Measurements from ENCODE around the gene TBC1D16.
A peak's percentile ranks its signal among the peaks of the same experiment; 100 is the strongest.

TBC1D16 gene

GRCh38 chr17:80036715-80037477, 1.2 kb upstream of the TBC1D16 start:
- ChIA-PET CTCF (interaction anchor here (1.0 kb wide), 1 partner anchor 49 kb away, joined by 3 read pairs; no protein-coding TSS in a partner anchor), POLR2A (no interaction called here)
- peak overlapping the region; percentile 46 to 83 for H3K27ac ChIP-seq (ENCODE audit: insufficient read depth in 1 of 2, low read depth in 1 of 2, low read length in 2 of 2, poor library complexity in 1 of 2, severe bottlenecking in 2 of 2)
- no peaks in the 10 kb centered on the region for H3K9me3 ChIP-seq (ENCODE audit: control extremely low read depth in 1 of 5, control insufficient read depth in 4 of 5, insufficient read depth in 2 of 5, low read depth in 1 of 5, low read length in 4 of 5)
- WGBS (ENCODE audit: insufficient coverage), result 1% methylated on average over 43 of the region's 52 CpGs
- H3K4me3 ChIP-seq (ENCODE audit: control insufficient read depth in 1 of 7, extremely low read depth in 1 of 7, insufficient read depth in 4 of 7, low read depth in 2 of 7, low read length in 6 of 7), result peak overlapping the region; percentile 50 to 90 (median 72)
- peaks cover 0 to 24% (median 22%) of the 10 kb centered on the region in 4 experiments for H3K4me1 ChIP-seq (ENCODE audit: control extremely low read depth in 1 of 4, control insufficient read depth in 4 of 4, insufficient read depth in 4 of 4, low read length in 3 of 4)
- no peaks in the 10 kb centered on the region for H3K36me3 ChIP-seq (ENCODE audit: control insufficient read depth in 4 of 4, insufficient read depth in 4 of 4, low read length in 3 of 4)
- DNase-seq, result peak; percentile 22 to 57 (median 42)
- H3K27me3 ChIP-seq (replicated peaks in 2 of 5; ENCODE audit: control insufficient read depth in 4 of 5, insufficient read depth in 5 of 5, low read length in 4 of 5), result peaks cover 0 to 10% (median 2%) of the 10 kb centered on the region in 5 experiments

DNA sequence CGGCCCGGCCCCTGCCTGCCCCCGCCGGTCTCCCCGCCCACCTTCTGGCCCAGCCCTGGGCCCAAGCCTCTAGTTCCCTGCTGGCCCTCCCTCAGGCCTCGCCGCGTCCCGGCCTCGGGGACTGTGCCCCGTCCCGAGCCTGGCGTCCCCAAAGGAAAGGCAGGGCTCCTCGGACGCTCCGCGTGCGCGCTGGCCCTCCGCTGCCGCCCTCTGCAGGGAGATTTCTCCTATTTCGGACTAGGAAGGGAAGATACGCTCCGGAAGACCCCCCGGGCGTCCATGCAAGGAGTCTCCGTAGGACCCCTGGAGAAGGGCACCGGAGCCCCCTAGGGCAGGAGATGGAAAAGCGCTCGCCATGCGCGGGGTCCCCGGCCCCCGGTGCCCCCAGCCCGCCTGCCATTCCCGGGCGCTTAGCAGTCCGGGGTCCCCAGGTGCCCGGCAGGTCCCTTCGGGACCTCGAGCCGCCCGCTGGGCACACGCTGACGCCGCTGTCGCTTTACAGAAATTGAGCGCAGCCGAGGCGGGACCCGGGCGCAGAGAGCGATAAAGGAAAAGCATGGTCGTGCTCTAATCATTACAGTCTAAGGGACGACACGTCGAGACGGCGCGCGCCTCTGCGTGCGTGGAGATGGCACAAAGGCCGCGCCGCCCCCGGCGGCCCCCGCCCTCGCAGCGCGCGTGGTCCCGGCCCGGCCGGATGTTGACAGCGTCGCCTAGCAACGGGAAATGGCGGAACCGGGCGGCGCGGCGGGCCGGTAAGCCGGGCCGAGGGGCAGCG, 454 bp upstream of the TBC1D16 start, which contains the start of gene CCDC40:
Gene CCDC40 (plus strand): TSS at position 706 of the 778 bp plus-strand sequence. CDS start 21 bp downstream, at position 727.
- Histone ChIP-seq H3K36me3 (ENCODE audit: control insufficient read depth in 4 of 4, insufficient read depth in 4 of 4, low read length in 3 of 4) (no peaks in the 10 kb centered on the region), H3K27me3 (replicated peaks in 2 of 5; ENCODE audit: control insufficient read depth in 4 of 5, insufficient read depth in 5 of 5, low read length in 4 of 5) (peaks cover 0 to 10% (median 2%) of the 10 kb centered on the region in 5 experiments), H3K27ac (ENCODE audit: insufficient read depth in 1 of 2, low read depth in 1 of 2, low read length in 2 of 2, poor library complexity in 1 of 2, severe bottlenecking in 2 of 2) (peak within 1 kb of the TSS; percentile 46 to 83), H3K4me3 (ENCODE audit: control insufficient read depth in 1 of 7, extremely low read depth in 1 of 7, insufficient read depth in 4 of 7, low read depth in 2 of 7, low read length in 6 of 7) (peak within 1 kb of the TSS; percentile 50 to 90 (median 75)), H3K4me1 (ENCODE audit: control extremely low read depth in 1 of 4, control insufficient read depth in 4 of 4, insufficient read depth in 4 of 4, low read length in 3 of 4) (peaks cover 0 to 24% (median 22%) of the 10 kb centered on the region in 4 experiments), H3K9me3 (ENCODE audit: control extremely low read depth in 1 of 5, control insufficient read depth in 4 of 5, insufficient read depth in 2 of 5, low read depth in 1 of 5, low read length in 4 of 5) (no peaks in the 10 kb centered on the region)
- POLR2A ChIA-PET, result no interaction called here
- peak; percentile 70 to 86 (median 82) for DNase-seq
- CTCF ChIA-PET, result no interaction called here
- 0% methylated on average over 84 of the region's 89 CpGs for WGBS (ENCODE audit: insufficient coverage)

GRCh38 chr17:80034791-80035686, 633 bp downstream of the TBC1D16 start:
- peak; percentile 61 to 93 (median 89) for DNase-seq
- Histone ChIP-seq H3K4me3 (ENCODE audit: control insufficient read depth in 1 of 7, extremely low read depth in 1 of 7, insufficient read depth in 4 of 7, low read depth in 2 of 7, low read length in 6 of 7) (peak overlapping the region; percentile 40 to 90 (median 74)), H3K9me3 (ENCODE audit: control extremely low read depth in 1 of 5, control insufficient read depth in 4 of 5, insufficient read depth in 2 of 5, low read depth in 1 of 5, low read length in 4 of 5) (no peaks in the 10 kb centered on the region), H3K4me1 (ENCODE audit: control extremely low read depth in 1 of 4, control insufficient read depth in 4 of 4, insufficient read depth in 4 of 4, low read length in 3 of 4) (peaks cover 0 to 24% (median 22%) of the 10 kb centered on the region in 4 experiments), H3K27me3 (replicated peaks in 2 of 5; ENCODE audit: control insufficient read depth in 4 of 5, insufficient read depth in 5 of 5, low read length in 4 of 5) (peaks cover 0 to 10% (median 2%) of the 10 kb centered on the region in 5 experiments), H3K36me3 (ENCODE audit: control insufficient read depth in 4 of 4, insufficient read depth in 4 of 4, low read length in 3 of 4) (no peaks in the 10 kb centered on the region), H3K27ac (ENCODE audit: insufficient read depth in 1 of 2, low read depth in 1 of 2, low read length in 2 of 2, poor library complexity in 1 of 2, severe bottlenecking in 2 of 2) (no peak overlapping the region)
- CTCF ChIA-PET, result interaction anchor here (0.7 kb wide), 1 partner anchor 24 kb away, joined by 3 read pairs; no protein-coding TSS in a partner anchor
- POLR2A ChIA-PET, result interaction anchor here (0.9 kb wide), 1 partner anchor 236 kb away, joined by 3 read pairs; no protein-coding TSS in a partner anchor
- 0% methylated on average over 45 of the region's 55 CpGs for WGBS (ENCODE audit: insufficient coverage)

DNA sequence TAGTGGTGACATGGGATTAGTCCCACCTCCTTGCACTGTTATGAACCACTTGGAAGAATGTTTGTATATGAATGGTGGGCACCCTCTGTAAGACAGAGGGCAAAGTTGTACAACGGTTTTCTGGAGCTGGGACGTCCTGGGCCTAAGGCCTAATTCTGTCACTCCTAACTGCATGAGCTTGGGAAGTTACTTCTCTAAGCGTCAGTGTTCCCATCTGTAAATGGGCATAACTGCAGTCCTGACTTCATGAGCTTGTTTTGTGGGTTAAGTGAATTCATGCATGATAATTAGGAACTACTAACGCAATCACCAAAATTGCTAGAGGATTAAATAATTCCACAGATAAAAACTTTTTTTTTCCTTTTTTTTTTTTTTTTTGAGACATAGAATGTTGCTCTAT, 1.8 kb downstream of the TBC1D16 start:
- POLR2A ChIA-PET, result no interaction called here
- peaks cover 0 to 35% (median 25%) of the 10 kb centered on the region in 4 experiments for H3K4me1 ChIP-seq (ENCODE audit: control extremely low read depth in 1 of 4, control insufficient read depth in 4 of 4, insufficient read depth in 4 of 4, low read length in 3 of 4)

GRCh38 chr17:80032614-80033171, 3.0 kb downstream of the TBC1D16 start:
- ChIA-PET POLR2A (interaction anchor here (0.6 kb wide), 1 partner anchor 49 kb away, joined by 3 read pairs; no protein-coding TSS in a partner anchor), CTCF (interaction anchor here (8.8 kb wide), 1 partner anchor 25 kb away, joined by 64 read pairs; no protein-coding TSS in a partner anchor)
- no peak overlapping the region for H3K27ac ChIP-seq (ENCODE audit: insufficient read depth in 1 of 2, low read depth in 1 of 2, low read length in 2 of 2, poor library complexity in 1 of 2, severe bottlenecking in 2 of 2)
- H3K4me3 ChIP-seq (ENCODE audit: control insufficient read depth in 1 of 7, extremely low read depth in 1 of 7, insufficient read depth in 4 of 7, low read depth in 2 of 7, low read length in 6 of 7), result no peak overlapping the region
- peaks cover 0 to 6% (median 1%) of the 10 kb centered on the region in 5 experiments for H3K27me3 ChIP-seq (replicated peaks in 2 of 5; ENCODE audit: control insufficient read depth in 4 of 5, insufficient read depth in 5 of 5, low read length in 4 of 5)
- H3K4me1 ChIP-seq (ENCODE audit: control extremely low read depth in 1 of 4, control insufficient read depth in 4 of 4, insufficient read depth in 4 of 4, low read length in 3 of 4), result peaks cover 0 to 37% (median 25%) of the 10 kb centered on the region in 4 experiments
- no peak for DNase-seq
- 100% methylated on average over 6 of the region's 9 CpGs for WGBS (ENCODE audit: insufficient coverage)
- H3K36me3 ChIP-seq (ENCODE audit: control insufficient read depth in 4 of 4, insufficient read depth in 4 of 4, low read length in 3 of 4), result no peaks in the 10 kb centered on the region
- H3K9me3 ChIP-seq (ENCODE audit: control extremely low read depth in 1 of 5, control insufficient read depth in 4 of 5, insufficient read depth in 2 of 5, low read depth in 1 of 5, low read length in 4 of 5), result no peaks in the 10 kb centered on the region

More for the DNA sequence above, 1.8 kb downstream of the TBC1D16 start:
- Histone ChIP-seq H3K36me3 (ENCODE audit: control insufficient read depth in 4 of 4, insufficient read depth in 4 of 4, low read length in 3 of 4) (no peaks in the 10 kb centered on the region), H3K27ac (ENCODE audit: insufficient read depth in 1 of 2, low read depth in 1 of 2, low read length in 2 of 2, poor library complexity in 1 of 2, severe bottlenecking in 2 of 2) (no peak overlapping the region), H3K9me3 (ENCODE audit: control extremely low read depth in 1 of 5, control insufficient read depth in 4 of 5, insufficient read depth in 2 of 5, low read depth in 1 of 5, low read length in 4 of 5) (no peaks in the 10 kb centered on the region), H3K4me3 (ENCODE audit: control insufficient read depth in 1 of 7, extremely low read depth in 1 of 7, insufficient read depth in 4 of 7, low read depth in 2 of 7, low read length in 6 of 7) (no peak overlapping the region), H3K27me3 (replicated peaks in 2 of 5; ENCODE audit: control insufficient read depth in 4 of 5, insufficient read depth in 5 of 5, low read length in 4 of 5) (peaks cover 0 to 10% (median 2%) of the 10 kb centered on the region in 5 experiments)
- CTCF ChIA-PET, result no interaction called here
- no peak for DNase-seq
- WGBS (ENCODE audit: insufficient coverage), result 100% methylated on average over 3 of the region's 4 CpGs
